OCI-LY3 (cell line): ENCODE data around the gene GALNT2.

Source experiments
- H2AFZ ChIP-seq: fragments of 200-600, 300-600 bp; shearing (Covaris generic); 2 replicates; pipeline ENCODE4 v1.6.0; 2014; ENCODE audit warnings: antibody characterized with exemption, low read depth, low read length
- H3K27ac ChIP-seq: fragments of 200-600, 300-600 bp; sonication (generic); 2 replicates; pipeline ENCODE4 v1.5.1; 2014; ENCODE audit warnings: mild to moderate bottlenecking, low read length, moderate library complexity, mixed read lengths
- H3K27me3 ChIP-seq: fragments of 200-600, 300-600 bp; sonication (generic); 2 replicates; pipeline ENCODE4 v1.6.1; 2014; ENCODE audit warnings: low read depth, low read length, mixed read lengths
- H3K36me3 ChIP-seq: fragments of 200-600, 300-600 bp; sonication (generic); replicated peaks from 2 replicates; pipeline ENCODE3; 2014; ENCODE audit warnings: low read depth, low read length, mixed read lengths
- H3K4me1 ChIP-seq: fragments of 300-600, 200-600 bp; sonication (generic); 2 replicates; pipeline ENCODE4 v1.6.1; 2014; ENCODE audit warnings: low read length, mixed read lengths
- H3K4me2 ChIP-seq: fragments of 200-600, 300-600 bp; sonication (generic); 2 replicates; pipeline ENCODE4 v1.6.1; 2014; ENCODE audit warnings: low read length, mixed read lengths
- H3K4me3 ChIP-seq: fragments of 300-600, 200-600 bp; sonication (generic); 2 replicates; pipeline ENCODE4 v1.5.1; 2014; ENCODE audit warnings: antibody characterized with exemption, mild to moderate bottlenecking, low read length, moderate library complexity
- H3K79me2 ChIP-seq: fragments of 300-600, 200-600 bp; shearing (Covaris generic); 2 replicates; pipeline ENCODE4 v1.6.1; 2014; ENCODE audit warnings: mild to moderate bottlenecking, low read length, mixed read lengths
- H3K9ac ChIP-seq: fragments of 300-600, 200-600 bp; shearing (Covaris generic); 2 replicates; pipeline ENCODE4 v1.6.0; 2014; ENCODE audit warnings: mild to moderate bottlenecking, low read length, moderate library complexity
- H3K9me3 ChIP-seq: fragments of 200-600, 300-600 bp; shearing (Covaris generic); 2 replicates; pipeline ENCODE4 v1.6.1; 2014; ENCODE audit warnings: low read length, mixed read lengths; ENCODE audit not compliant: insufficient read depth
- H4K20me1 ChIP-seq: fragments of 200-600, 300-600 bp; sonication (generic); 2 replicates; pipeline ENCODE4 v1.6.1; 2016; ENCODE audit warnings: low read length, mixed read lengths; ENCODE audit not compliant: insufficient read depth
- EZH2phosphoT487 ChIP-seq: fragments of 200-600 bp; shearing (Covaris generic); IDR thresholded peaks from 2 replicates; pipeline ENCODE4 v1.6.1; 2018; ENCODE audit warnings: antibody characterized with exemption, mixed run types, low read depth
- TF ChIP-seq, protein P1 (sequence below): fragments of 200-600, 300-600 bp; sonication (generic); IDR thresholded peaks from 2 replicates; pipeline ENCODE4 v1.5.1; 2014; ENCODE audit warnings: antibody characterized with exemption, low read length, low read depth

The GALNT2 gene

GRCh38 chr1:230141021-230141648 is 74.1 kb downstream of the GALNT2 start:
- Histone ChIP-seq H3K79me2 (peaks cover 38% of the 10 kb centered on the region), H3K4me1 (peaks cover 35% of the 10 kb centered on the region), H3K4me2 (no peak overlapping the region), H3K9me3 (no peaks in the 10 kb centered on the region), H4K20me1 (peaks cover 41% of the 10 kb centered on the region), H3K9ac (no peak overlapping the region), H3K4me3 (no peak overlapping the region), H2AFZ (no peak overlapping the region), H3K36me3 (no peaks in the 10 kb centered on the region), H3K27ac (no peak overlapping the region), H3K27me3 (no peaks in the 10 kb centered on the region)
- TF ChIP-seq, protein P1, sequence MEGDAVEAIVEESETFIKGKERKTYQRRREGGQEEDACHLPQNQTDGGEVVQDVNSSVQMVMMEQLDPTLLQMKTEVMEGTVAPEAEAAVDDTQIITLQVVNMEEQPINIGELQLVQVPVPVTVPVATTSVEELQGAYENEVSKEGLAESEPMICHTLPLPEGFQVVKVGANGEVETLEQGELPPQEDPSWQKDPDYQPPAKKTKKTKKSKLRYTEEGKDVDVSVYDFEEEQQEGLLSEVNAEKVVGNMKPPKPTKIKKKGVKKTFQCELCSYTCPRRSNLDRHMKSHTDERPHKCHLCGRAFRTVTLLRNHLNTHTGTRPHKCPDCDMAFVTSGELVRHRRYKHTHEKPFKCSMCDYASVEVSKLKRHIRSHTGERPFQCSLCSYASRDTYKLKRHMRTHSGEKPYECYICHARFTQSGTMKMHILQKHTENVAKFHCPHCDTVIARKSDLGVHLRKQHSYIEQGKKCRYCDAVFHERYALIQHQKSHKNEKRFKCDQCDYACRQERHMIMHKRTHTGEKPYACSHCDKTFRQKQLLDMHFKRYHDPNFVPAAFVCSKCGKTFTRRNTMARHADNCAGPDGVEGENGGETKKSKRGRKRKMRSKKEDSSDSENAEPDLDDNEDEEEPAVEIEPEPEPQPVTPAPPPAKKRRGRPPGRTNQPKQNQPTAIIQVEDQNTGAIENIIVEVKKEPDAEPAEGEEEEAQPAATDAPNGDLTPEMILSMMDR = no peak
- no peak for TF ChIP-seq EZH2phosphoT487

DNA sequence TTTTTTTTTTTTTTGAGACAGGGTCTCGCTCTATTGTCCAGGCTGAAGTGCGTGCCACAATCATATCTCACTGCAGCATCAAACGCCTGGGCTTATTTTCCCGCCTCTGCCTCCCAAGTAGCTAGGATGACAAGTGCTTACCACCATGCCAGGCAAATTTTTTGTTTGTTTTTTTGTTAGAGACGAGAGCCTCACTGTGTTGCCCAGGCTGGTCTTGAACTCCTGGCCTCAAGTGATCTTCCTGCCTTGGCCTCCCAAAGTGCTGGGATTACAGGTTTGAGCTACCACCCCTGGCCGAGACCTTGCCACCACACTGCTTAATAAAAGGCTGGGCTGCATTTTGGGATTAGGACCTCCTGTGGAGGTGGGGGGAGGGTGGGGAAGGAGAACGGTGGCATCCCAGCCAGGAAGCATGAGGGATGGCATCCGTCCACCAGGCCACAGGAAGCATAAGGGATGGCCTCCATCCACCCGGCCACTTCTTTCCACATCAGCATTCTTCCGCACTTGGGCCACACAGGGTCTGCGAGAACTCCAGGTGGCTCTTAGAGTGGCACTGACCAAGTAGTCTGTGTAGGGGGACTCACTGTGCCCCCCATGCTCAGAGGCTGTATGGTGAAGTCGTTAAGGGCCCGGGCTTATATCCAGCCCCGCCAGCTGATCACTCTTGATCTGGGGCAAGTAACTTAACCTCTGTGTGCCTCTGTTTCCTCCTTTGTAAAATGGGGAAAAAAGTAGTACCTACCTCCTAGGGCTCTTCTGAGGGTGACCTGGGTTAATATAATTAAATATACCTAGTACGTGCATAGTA is 75.0 kb downstream of the GALNT2 start:
- Histone ChIP-seq H3K4me2 (no peak overlapping the region), H3K79me2 (peaks cover 40% of the 10 kb centered on the region), H4K20me1 (peaks cover 46% of the 10 kb centered on the region), H3K9ac (no peak overlapping the region), H3K9me3 (no peaks in the 10 kb centered on the region), H3K27ac (no peak overlapping the region), H3K36me3 (no peaks in the 10 kb centered on the region), H3K27me3 (no peaks in the 10 kb centered on the region), H3K4me1 (peaks cover 44% of the 10 kb centered on the region), H2AFZ (no peak overlapping the region), H3K4me3 (no peak overlapping the region)
- TF ChIP-seq EZH2phosphoT487 = no peak
- TF ChIP-seq, protein P1 = no peak

- Histone ChIP-seq H3K27ac (no peak overlapping the region), H3K4me3 (no peak overlapping the region), H3K79me2 (peaks cover 47% of the 10 kb centered on the region), H3K9me3 (no peaks in the 10 kb centered on the region), H4K20me1 (peaks cover 53% of the 10 kb centered on the region), H3K27me3 (no peaks in the 10 kb centered on the region), H3K4me1 (peaks cover 45% of the 10 kb centered on the region), H3K9ac (no peak overlapping the region), H2AFZ (no peak overlapping the region), H3K4me2 (no peak overlapping the region), H3K36me3 (no peaks in the 10 kb centered on the region)
- TF ChIP-seq EZH2phosphoT487 = no peak
- TF ChIP-seq, protein P1 = no peak
Observed at GRCh38 chr1:230142608-230143210, 75.7 kb downstream of the GALNT2 start.

- peaks cover 58% of the 10 kb centered on the region for H4K20me1 ChIP-seq
- no peaks in the 10 kb centered on the region for H3K27me3 ChIP-seq
- no peak overlapping the region for H3K9ac ChIP-seq
- H3K27ac ChIP-seq = no peak overlapping the region
- peaks cover 45% of the 10 kb centered on the region for H3K4me1 ChIP-seq
- H3K9me3 ChIP-seq = no peaks in the 10 kb centered on the region
- no peak overlapping the region for H2AFZ ChIP-seq
- peaks cover 55% of the 10 kb centered on the region for H3K79me2 ChIP-seq
- no peaks in the 10 kb centered on the region for H3K36me3 ChIP-seq
- TF ChIP-seq, protein P1 = no peak
- TF ChIP-seq EZH2phosphoT487 = no peak
- H3K4me3 ChIP-seq = no peak overlapping the region
- no peak overlapping the region for H3K4me2 ChIP-seq
Observed at GRCh38 chr1:230143534-230143933, 76.5 kb downstream of the GALNT2 start.
